Cerebellar cortex (tissue), 1 donor: ENCODE data around the gene MON1A.
"Not testable (repeated sequence)": the region's sequence is repeated elsewhere in the genome, so short reads cannot be mapped to it uniquely, and the experiment has no call there.

Experiments used
- DNase-seq: peaks from one replicate; pipeline ENCODE4 v3.0.0-alpha.2; 2015; ENCODE audit warnings: low spot score

The MON1A gene

GRCh38 chr3:49917806-49918590 is 11.6 kb downstream of the MON1A start:
- DNase-seq: not testable (repeated sequence)

GRCh38 chr3:49916686-49917085 is 12.9 kb downstream of the MON1A start:
- no peak for DNase-seq

GRCh38 chr3:49914906-49915305 is 14.7 kb downstream of the MON1A start:
- no peak for DNase-seq

GRCh38 chr3:49912881-49913281 is 16.7 kb downstream of the MON1A start:
- no peak for DNase-seq

GRCh38 chr3:49911611-49912010 is 18.0 kb downstream of the MON1A start:
- DNase-seq: no peak

- no peak for DNase-seq
Measured at GRCh38 chr3:49911124-49911420, 18.5 kb downstream of the MON1A start.

- DNase-seq: no peak
Measured at GRCh38 chr3:49910409-49911123, 19.0 kb downstream of the MON1A start.

- no peak for DNase-seq
Measured at GRCh38 chr3:49908373-49909199, 21.0 kb downstream of the MON1A start.

GRCh38 chr3:49906073-49906743 is 23.4 kb downstream of the MON1A start:
- peak; percentile 63 for DNase-seq

- DNase-seq: not testable (repeated sequence)
Measured at GRCh38 chr3:49904448-49904847, 25.2 kb downstream of the MON1A start.

- DNase-seq: no peak
Measured at GRCh38 chr3:49903451-49904424, 25.9 kb downstream of the MON1A start, which contains the start of gene MST1R. Gene MST1R (minus strand): TSS chr3:49903873. CDS start chr3:49903609, 264 bp downstream.

GRCh38 chr3:49902511-49903345 is 26.9 kb downstream of the MON1A start:
- DNase-seq: no peak

GRCh38 chr3:49901366-49902339 is 28.0 kb downstream of the MON1A start:
- DNase-seq: no peak

GRCh38 chr3:49900491-49901153 is 29.0 kb downstream of the MON1A start:
- no peak for DNase-seq

- peak; percentile 42 for DNase-seq
Measured at GRCh38 chr3:49899815-49900214, 29.8 kb downstream of the MON1A start.

GRCh38 chr3:49898991-49899390 is 30.6 kb downstream of the MON1A start:
- DNase-seq: no peak

- DNase-seq: no peak
Measured at GRCh38 chr3:49896345-49896744, 33.3 kb downstream of the MON1A start.

- no peak for DNase-seq
Measured at GRCh38 chr3:49895791-49896190, 33.8 kb downstream of the MON1A start.
